ENCODE data around the gene ACBD7.

GRCh38 chr10:15099886-15100285 is 11.3 kb upstream of the ACBD7 start:
- TF ChIP-seq CTCF (IDR thresholded peaks at IDR 0.05; ENCODE audit: low read depth, low read length), result no peak
- TF ChIP-seq POLR2A (IDR thresholded peaks at IDR 0.05; ENCODE audit: extremely low read depth, insufficient read length), result no peak
- no peak for TF ChIP-seq MAX (IDR thresholded peaks at IDR 0.05; ENCODE audit: low read depth, low read length)
